Measurements from ENCODE around the gene CYP19A1.

Gene CYP19A1

DNA sequence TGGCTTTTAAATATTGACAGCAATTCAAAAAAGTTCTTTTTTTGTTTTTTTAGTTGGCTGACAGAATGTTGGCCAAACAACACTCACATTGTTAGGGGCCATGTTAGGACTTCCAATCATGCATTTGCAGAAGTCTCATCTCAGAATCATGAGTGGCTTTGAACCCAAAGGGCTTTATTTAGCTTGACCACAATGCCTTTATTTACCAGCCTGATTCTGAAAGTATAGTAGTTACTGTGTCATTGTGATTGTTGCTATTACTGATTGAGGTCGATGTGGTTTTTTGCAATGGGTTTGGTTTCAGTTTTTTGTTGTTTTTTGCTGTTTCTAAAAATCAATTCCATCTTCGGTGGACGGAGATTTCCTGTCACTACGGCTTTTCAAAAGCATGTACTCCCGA, 10.3 kb upstream of the CYP19A1 start:
- H3K27ac ChIP-seq, result peak overlapping the region; percentile 23
- TF ChIP-seq, protein P1, sequence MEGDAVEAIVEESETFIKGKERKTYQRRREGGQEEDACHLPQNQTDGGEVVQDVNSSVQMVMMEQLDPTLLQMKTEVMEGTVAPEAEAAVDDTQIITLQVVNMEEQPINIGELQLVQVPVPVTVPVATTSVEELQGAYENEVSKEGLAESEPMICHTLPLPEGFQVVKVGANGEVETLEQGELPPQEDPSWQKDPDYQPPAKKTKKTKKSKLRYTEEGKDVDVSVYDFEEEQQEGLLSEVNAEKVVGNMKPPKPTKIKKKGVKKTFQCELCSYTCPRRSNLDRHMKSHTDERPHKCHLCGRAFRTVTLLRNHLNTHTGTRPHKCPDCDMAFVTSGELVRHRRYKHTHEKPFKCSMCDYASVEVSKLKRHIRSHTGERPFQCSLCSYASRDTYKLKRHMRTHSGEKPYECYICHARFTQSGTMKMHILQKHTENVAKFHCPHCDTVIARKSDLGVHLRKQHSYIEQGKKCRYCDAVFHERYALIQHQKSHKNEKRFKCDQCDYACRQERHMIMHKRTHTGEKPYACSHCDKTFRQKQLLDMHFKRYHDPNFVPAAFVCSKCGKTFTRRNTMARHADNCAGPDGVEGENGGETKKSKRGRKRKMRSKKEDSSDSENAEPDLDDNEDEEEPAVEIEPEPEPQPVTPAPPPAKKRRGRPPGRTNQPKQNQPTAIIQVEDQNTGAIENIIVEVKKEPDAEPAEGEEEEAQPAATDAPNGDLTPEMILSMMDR (conservative IDR thresholded peaks at IDR 0.05), result no peak

DNA sequence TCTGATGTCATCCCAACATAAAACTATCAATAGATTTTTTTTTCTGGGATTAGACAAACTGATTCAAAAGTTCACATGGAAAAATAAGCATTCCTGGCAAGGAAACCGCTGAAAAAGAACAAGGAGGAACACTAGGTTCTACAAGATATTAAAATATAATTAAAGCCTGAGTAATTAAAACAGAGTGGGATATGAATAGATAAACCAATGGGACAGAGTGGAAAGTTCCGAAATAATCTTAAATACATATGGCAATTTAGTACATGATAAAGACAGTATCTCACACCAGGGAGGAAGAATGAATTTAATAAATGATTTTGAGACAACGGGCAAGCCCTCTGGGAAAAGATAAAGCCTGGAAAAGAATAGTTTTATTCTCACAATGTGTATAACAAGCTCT, 7.7 kb upstream of the CYP19A1 start:
- no peak overlapping the region for H3K27ac ChIP-seq
- TF ChIP-seq, protein P1 (conservative IDR thresholded peaks at IDR 0.05), result no peak

DNA sequence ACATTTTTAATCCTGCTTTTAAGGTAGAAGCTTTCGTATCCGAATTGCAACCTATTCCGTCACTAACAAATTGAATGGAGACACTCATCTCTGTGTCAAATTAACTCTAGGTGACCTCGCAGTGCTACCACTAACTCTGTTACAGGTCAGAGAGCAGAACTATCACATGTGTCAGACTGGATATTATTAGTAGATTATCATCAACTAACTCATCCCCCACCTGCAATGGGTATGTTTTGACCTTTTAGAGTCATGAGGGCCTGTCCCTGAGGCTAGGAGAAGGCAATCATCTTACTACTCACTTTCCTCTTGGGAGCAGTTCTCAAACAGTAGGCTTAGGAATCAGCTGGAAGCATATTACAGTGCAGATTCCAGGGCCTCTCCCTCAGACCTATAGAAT, 5.1 kb upstream of the CYP19A1 start:
- H3K27ac ChIP-seq, result no peak overlapping the region
- TF ChIP-seq, protein P1 (conservative IDR thresholded peaks at IDR 0.05), result no peak

DNA sequence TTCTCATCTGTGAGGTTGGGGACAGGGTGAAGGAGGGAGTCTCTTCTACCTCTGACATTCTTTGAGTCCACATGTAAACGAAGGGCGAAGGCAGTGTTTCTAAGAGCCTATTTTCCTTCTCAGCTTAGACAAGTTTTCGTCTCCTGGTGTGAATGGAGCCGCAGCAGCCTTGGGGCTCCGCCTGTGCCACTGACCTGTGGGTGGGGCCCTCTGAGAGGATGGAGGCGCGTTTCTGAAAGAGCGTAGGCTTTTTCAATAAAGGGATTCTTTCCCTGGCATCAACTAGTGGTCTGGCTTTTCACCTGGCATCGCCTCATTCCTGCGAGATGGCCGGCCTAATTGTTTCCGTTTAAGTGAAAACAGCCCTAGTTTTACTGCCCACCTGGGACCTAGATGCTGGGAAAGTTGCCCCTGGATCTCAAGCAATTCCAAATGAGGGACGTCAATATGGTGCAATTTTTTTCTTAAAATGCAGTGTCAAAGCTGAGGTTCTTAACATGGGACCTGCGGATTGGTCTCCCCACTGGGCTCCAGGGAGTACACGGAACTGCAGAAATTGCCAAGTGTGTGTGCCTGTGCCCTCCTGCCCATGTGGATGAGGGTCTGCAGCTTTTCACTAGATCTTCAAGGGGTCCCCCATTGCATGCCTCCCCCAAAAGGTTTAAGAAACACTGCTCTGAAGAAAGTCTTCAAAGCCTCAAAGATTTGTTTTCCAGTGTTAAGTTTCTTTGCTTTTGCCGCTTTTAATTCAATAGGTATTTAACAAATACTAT, 4.0 kb upstream of the CYP19A1 start:
- TF ChIP-seq, protein P1 (conservative IDR thresholded peaks at IDR 0.05), result no peak
- H3K27ac ChIP-seq, result no peak overlapping the region

DNA sequence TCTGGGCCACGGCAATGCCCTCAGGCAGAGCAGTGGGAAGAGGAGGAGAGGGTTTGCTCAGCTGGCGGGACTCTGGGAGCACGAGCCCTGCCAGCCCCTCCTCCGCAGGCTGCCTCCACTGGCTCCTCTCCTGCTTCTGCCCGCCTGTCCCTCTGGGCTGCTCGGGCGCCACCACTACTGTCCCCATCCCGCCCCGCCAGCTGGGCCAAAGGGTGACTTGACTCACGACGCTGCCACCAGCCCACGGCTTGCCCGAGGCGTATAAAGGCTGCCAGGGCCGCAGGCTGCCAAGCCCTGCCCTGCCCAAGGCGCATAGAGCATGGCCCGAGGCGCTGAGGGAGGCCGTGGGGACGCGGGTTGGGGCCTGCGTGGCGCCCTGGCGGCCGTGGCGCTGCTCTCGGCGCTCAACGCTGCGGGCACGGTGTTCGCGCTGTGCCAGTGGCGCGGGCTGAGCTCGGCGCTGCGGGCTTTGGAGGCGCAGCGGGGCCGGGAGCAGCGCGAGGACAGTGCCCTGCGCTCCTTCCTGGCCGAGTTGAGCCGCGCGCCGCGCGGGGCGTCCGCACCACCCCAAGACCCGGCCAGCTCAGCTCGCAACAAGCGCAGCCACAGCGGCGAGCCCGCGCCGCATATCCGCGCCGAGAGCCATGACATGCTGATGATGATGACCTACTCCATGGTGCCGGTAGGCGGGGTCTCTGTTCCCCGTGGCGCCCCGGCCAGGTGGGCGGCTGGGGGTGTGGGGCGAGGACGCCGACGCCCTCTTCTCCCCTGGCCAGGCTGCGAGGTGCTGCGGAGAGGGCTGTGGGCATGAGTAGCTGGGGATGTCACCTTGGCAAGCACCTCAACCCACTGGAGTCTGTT, 3.2 kb upstream of the CYP19A1 start, which contains the start of gene GLDN:
Gene GLDN (plus strand): TSS at position 290 of the 861 bp plus-strand sequence. CDS start 30 bp downstream, at position 320.
- no peak within 1 kb of the TSS for H3K27ac ChIP-seq
- TF ChIP-seq, protein P1 (conservative IDR thresholded peaks at IDR 0.05), result no peak

DNA sequence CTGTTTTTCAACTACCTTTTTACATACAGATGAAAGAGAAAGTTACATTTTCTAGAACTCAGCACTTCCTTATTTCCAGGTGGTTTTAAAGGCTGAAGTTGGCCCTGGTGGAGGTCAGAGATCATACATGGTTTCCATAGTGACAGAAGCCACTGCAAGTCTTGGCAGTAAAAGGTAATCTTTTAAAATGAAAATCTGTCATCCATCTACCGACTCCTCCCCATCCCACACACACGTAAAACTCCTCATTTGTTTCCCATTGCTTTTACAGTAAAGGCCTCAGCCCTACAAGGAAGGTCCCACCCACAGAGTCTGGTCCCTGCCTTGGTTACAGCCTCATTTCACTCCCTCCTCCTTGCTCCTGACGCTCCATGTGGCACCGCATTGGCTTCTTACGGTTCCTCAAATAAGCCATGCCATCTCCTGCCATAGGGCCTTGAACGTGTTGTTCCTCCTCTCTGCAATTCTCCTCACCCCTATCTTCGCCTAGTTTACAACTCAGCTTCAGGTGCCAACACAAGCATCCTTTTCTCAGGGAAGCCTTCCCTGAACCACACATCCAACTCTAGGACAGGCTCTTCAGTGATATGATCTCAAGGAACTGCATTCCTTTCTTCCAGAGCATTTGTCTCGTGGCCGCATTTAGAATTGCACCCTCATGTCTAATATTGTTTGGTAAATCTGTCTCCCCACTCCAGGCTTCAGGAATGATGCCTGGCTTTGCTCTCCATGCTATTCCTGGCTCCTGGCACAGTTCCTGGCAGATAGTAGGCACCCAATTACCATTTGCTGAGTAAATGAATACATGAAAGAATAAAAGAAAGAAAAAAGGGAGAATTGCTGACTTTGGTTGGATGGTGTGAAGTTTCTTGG, 2.6 kb downstream of the CYP19A1 start:
- H3K27ac ChIP-seq, result no peak overlapping the region
- TF ChIP-seq, protein P1 (conservative IDR thresholded peaks at IDR 0.05), result no peak
